BLaER1 treated with 17β-estradiol and CSF1 and Interleukin-3, amounts not matched to agents 10 nM and 100 nM (cell line): ENCODE results near the gene TMEM184A.
A peak's percentile ranks its signal among the peaks of the same experiment; 100 is the strongest.

Source experiments
- H3K27ac ChIP-seq, 11 experiments: shearing (Covaris generic); formaldehyde crosslinking; 2 replicates each; pipeline ENCODE4 v1.8.1; 2022
- H3K27me3 ChIP-seq, 11 experiments: shearing (Covaris generic); formaldehyde crosslinking; 2 replicates each; pipeline ENCODE4 v1.8.1; 2022
- H3K36me3 ChIP-seq, 11 experiments: shearing (Covaris generic); formaldehyde crosslinking; 2 replicates each; pipeline ENCODE4 v1.8.1; 2022
- H3K4me1 ChIP-seq, 10 experiments: shearing (Covaris generic); formaldehyde crosslinking; 2 replicates each; pipeline ENCODE4 v1.8.1; 2022
- H3K4me2 ChIP-seq, 11 experiments: shearing (Covaris generic); formaldehyde crosslinking; 2 replicates each; pipeline ENCODE4 v1.8.1; 2022
- H3K4me3 ChIP-seq, 10 experiments: shearing (Covaris generic); formaldehyde crosslinking; 2 replicates each; pipeline ENCODE4 v1.8.1; 2022
- H3K9ac ChIP-seq, 11 experiments: shearing (Covaris generic); formaldehyde crosslinking; 2 replicates each; pipeline ENCODE4 v1.8.1; 2022
- H3K9me3 ChIP-seq, 11 experiments: shearing (Covaris generic); formaldehyde crosslinking; replicated peaks in 1 of 11; 2 replicates each; pipeline ENCODE4 v1.8.1; 2022
- H4K20me1 ChIP-seq, 11 experiments: shearing (Covaris generic); formaldehyde crosslinking; 2 replicates each; pipeline ENCODE4 v1.8.1; 2022
- Cebpa-rat ChIP-seq, 11 experiments: shearing (Covaris generic); IDR thresholded peaks; 2 replicates each; pipeline ENCODE4 v1.8.1; 2022

Gene TMEM184A

DNA sequence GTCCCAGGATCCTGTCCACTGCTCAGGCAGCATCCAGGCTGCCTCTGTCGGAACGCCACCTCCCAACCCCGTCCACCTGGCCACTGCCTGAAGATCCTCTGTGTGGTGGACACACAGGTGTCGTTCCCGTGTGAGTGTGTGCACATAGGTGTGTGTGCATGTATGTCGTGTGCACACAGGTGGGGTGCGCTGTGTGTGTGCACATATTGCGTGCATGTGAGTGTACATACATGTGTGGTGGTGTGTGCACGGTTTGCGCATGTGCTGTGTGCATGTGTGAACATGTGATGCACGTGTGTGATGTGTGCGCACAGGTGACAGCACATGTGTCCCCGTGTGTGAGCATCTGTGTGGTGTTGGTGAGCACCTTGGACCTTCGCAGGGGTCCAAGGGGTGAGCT is 7.1 kb downstream of the TMEM184A start:
- H4K20me1 ChIP-seq = peaks cover 4 to 42% (median 14%) of the 10 kb centered on the region in 11 experiments; a peak in 20 of 22 replicates
- H3K27ac ChIP-seq = no peak overlapping the region
- H3K9ac ChIP-seq = no peak overlapping the region; a peak in 1 of 22 replicates
- TF ChIP-seq Cebpa-rat (IDR thresholded peaks at IDR 0.05) = no peak
- no peaks in the 10 kb centered on the region for H3K9me3 ChIP-seq
- peaks cover 27 to 65% (median 50%) of the 10 kb centered on the region in 10 experiments for H3K4me1 ChIP-seq
- H3K4me2 ChIP-seq = peak overlapping the region in 1 of 11 experiments; percentile 78; a peak in 1 of 22 replicates
- H3K27me3 ChIP-seq = no peaks in the 10 kb centered on the region
- no peak overlapping the region for H3K4me3 ChIP-seq
- H3K36me3 ChIP-seq = peaks cover 0 to 7% (median 3%) of the 10 kb centered on the region in 11 experiments; a peak in 5 of 22 replicates

- no peak overlapping the region for H3K27ac ChIP-seq
- H3K9me3 ChIP-seq = no peaks in the 10 kb centered on the region
- H3K4me2 ChIP-seq = peak overlapping the region in 8 of 11 experiments; percentile 11 to 86 (median 74); a peak in 12 of 22 replicates
- H3K4me1 ChIP-seq = peaks cover 28 to 65% (median 55%) of the 10 kb centered on the region in 10 experiments
- TF ChIP-seq Cebpa-rat (IDR thresholded peaks at IDR 0.05) = no peak
- H3K27me3 ChIP-seq = no peaks in the 10 kb centered on the region
- peaks cover 0 to 9% (median 7%) of the 10 kb centered on the region in 11 experiments; a peak in 5 of 22 replicates for H3K36me3 ChIP-seq
- H3K4me3 ChIP-seq = no peak overlapping the region
- peaks cover 4 to 48% (median 20%) of the 10 kb centered on the region in 11 experiments; a peak in 20 of 22 replicates for H4K20me1 ChIP-seq
- peak overlapping the region in 1 of 11 experiments; percentile 25; a peak in 2 of 22 replicates for H3K9ac ChIP-seq
These were observed 7.6 kb downstream of the TMEM184A start for GRCh38 chr7:1548438-1548831.

DNA sequence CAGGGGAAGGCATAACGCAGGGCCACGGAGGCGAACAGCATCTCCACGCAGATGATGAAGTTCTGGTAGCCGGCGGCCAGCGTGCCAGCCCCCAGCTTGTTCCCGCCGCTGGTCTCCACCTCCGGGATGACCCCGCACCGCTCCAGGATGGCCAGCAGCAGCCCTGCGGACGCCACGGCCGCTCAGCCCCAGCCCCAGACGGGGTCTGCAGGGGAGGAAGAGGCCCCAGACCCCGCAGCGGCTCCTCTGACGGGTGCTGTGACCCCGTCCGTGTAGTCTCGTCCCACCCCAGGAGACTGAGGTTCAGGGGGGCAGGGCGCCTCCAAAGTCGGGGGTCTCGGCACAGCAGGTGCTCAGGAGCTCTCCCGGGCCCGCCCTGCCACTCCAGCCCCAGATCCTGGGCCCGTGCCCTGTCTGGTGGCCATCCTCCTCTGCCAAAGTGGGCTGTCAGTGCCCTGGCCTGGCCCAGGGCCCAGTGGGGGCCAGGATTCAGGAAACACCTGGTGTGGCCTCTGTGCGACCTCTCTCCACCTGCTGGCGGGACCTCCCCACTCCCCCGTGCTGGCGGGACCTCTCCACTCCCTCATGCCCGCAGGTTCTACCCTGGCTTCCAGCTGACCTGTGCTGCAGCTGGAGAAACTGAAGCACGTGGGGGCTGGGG is 8.1 kb downstream of the TMEM184A start:
- no peaks in the 10 kb centered on the region for H3K27me3 ChIP-seq
- H3K9ac ChIP-seq = peak overlapping the region in 3 of 11 experiments; percentile 25 to 50 (median 41); a peak in 5 of 22 replicates
- H3K4me1 ChIP-seq = peaks cover 28 to 69% (median 60%) of the 10 kb centered on the region in 10 experiments
- H3K27ac ChIP-seq = no peak overlapping the region
- H3K4me2 ChIP-seq = peak overlapping the region in 8 of 11 experiments; percentile 11 to 86 (median 74); a peak in 13 of 22 replicates
- H3K4me3 ChIP-seq = no peak overlapping the region
- H3K36me3 ChIP-seq = peaks cover 0 to 13% (median 9%) of the 10 kb centered on the region in 11 experiments; a peak in 9 of 22 replicates
- TF ChIP-seq Cebpa-rat (IDR thresholded peaks at IDR 0.05) = no peak
- peaks cover 9 to 53% (median 25%) of the 10 kb centered on the region in 11 experiments; a peak in 20 of 22 replicates for H4K20me1 ChIP-seq
- H3K9me3 ChIP-seq = no peaks in the 10 kb centered on the region

GRCh38 chr7:1546909-1547776 is 8.9 kb downstream of the TMEM184A start:
- no peak overlapping the region for H3K4me3 ChIP-seq
- no peaks in the 10 kb centered on the region for H3K9me3 ChIP-seq
- H3K4me1 ChIP-seq = peaks cover 28 to 71% (median 66%) of the 10 kb centered on the region in 10 experiments
- H4K20me1 ChIP-seq = peaks cover 17 to 60% (median 32%) of the 10 kb centered on the region in 11 experiments; a peak in 21 of 22 replicates
- no peaks in the 10 kb centered on the region for H3K27me3 ChIP-seq
- no peak for TF ChIP-seq Cebpa-rat (IDR thresholded peaks at IDR 0.05)
- H3K9ac ChIP-seq = peak overlapping the region in 5 of 11 experiments; percentile 20 to 55 (median 45); a peak in 5 of 22 replicates
- H3K27ac ChIP-seq = 0 out of 22 replicates have a peak overlapping the region, but pooled peaks of 1 of the 11 experiments have one; percentile 28
- peak overlapping the region in 9 of 11 experiments; percentile 42 to 86 (median 74); a peak in 17 of 22 replicates for H3K4me2 ChIP-seq
- peaks cover 6 to 20% (median 17%) of the 10 kb centered on the region in 11 experiments; a peak in 17 of 22 replicates for H3K36me3 ChIP-seq

DNA sequence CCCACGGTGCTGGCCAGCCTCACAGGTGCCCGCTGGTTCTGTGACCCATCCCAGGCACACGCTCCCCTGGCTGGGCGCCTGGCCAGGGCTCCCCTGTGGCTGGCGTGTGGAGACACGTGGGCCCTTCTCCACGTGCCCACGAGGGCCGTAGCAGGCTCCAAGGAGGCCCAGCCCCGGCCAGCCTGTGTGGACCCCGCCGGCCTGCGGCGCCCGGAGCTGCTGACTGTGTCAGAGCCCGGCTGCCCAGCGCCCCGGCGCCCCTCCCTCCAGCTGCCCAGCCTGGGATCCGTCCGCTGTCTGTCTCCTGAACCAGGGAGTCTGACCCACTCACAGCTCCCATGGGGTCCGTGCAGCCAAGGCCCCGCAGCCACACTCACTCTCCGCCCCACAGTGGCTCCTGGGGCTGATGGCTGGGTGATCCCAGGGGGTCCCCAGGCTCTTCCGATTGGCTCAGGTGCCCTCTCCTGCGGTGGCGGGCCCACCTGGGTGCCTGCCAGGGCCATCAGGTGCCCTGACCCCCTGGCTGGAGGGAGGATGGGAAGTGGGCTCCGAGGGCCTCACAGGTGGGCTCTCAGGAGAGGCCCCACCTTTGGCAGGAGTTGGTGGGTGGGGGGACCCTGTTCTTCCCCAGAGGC is 9.6 kb downstream of the TMEM184A start:
- Histone ChIP-seq H3K9ac (peak overlapping the region in 6 of 11 experiments; percentile 20 to 55 (median 48); a peak in 8 of 22 replicates), H3K4me2 (peak overlapping the region; percentile 42 to 86 (median 74)), H3K36me3 (peaks cover 8 to 27% (median 24%) of the 10 kb centered on the region in 11 experiments; a peak in 20 of 22 replicates), H3K4me3 (no peak overlapping the region), H3K9me3 (no peaks in the 10 kb centered on the region), H3K27ac (peak overlapping the region in 4 of 11 experiments; percentile 25 to 34 (median 29); a peak in 3 of 22 replicates), H3K27me3 (no peaks in the 10 kb centered on the region), H4K20me1 (peaks cover 23 to 68% (median 40%) of the 10 kb centered on the region in 11 experiments), H3K4me1 (peaks cover 28 to 74% (median 69%) of the 10 kb centered on the region in 10 experiments)
- TF ChIP-seq Cebpa-rat (IDR thresholded peaks at IDR 0.05) = no peak

DNA sequence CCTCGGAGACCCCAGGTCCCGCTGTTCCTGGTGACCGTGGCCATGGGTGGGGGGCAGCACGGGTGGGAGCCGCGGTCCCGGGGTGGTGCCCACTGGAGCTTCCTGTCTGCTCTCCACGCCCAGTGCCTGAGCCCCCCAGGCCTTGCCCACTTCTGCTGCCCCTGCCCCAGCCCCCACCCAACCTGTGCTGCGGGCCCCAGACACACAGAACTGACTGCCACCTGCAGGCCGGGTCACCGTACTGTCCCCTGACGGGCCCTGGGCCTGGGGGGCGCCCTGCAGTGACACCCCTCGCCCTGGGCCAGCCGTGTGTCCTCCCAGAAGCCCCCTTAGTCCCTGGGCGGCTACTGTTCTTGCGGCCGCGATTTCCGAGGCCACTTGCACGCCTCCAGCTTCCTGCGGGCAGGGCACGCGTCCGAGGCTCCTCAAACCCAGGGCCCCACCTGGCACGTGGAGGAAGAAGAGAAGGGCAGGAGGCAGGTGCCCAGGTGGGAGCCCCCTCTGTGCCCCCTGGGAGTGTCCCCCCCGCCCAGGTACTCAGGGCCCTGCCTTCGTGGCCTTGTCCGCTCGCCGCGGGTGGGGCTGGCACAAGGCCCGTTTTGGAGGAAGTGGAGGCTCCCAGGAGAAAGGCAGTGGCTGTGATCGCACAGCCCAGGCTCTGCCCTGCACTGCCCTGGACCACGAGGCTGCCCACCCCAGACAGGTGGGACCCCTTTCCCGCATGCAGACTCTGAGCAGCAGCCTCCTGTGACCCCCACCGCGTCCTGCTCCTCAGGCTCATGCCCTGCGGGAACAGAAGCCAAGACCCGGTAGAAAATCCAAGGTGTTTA is 10.4 kb downstream of the TMEM184A start:
- H3K27ac ChIP-seq = peak overlapping the region in 5 of 11 experiments; percentile 16 to 34 (median 30); a peak in 4 of 22 replicates
- H3K27me3 ChIP-seq = no peaks in the 10 kb centered on the region
- no peak overlapping the region for H3K4me3 ChIP-seq
- H3K4me2 ChIP-seq = peak overlapping the region; percentile 42 to 86 (median 74)
- peaks cover 15 to 35% (median 32%) of the 10 kb centered on the region in 11 experiments; a peak in 21 of 22 replicates for H3K36me3 ChIP-seq
- H3K9me3 ChIP-seq = no peaks in the 10 kb centered on the region
- peaks cover 28 to 82% (median 77%) of the 10 kb centered on the region in 10 experiments for H3K4me1 ChIP-seq
- no peak for TF ChIP-seq Cebpa-rat (IDR thresholded peaks at IDR 0.05)
- peaks cover 31 to 76% (median 48%) of the 10 kb centered on the region in 11 experiments for H4K20me1 ChIP-seq
- H3K9ac ChIP-seq = peak overlapping the region in 7 of 11 experiments; percentile 20 to 55 (median 39); a peak in 8 of 22 replicates

GRCh38 chr7:1544896-1545416 is 11.0 kb downstream of the TMEM184A start:
- Histone ChIP-seq H3K9ac (peak overlapping the region in 7 of 11 experiments; percentile 10 to 54 (median 39); a peak in 11 of 22 replicates), H4K20me1 (peaks cover 36 to 81% (median 53%) of the 10 kb centered on the region in 11 experiments), H3K4me1 (peaks cover 28 to 86% (median 81%) of the 10 kb centered on the region in 10 experiments), H3K4me3 (no peak overlapping the region), H3K27ac (peak overlapping the region in 4 of 11 experiments; percentile 1 to 32 (median 16); a peak in 2 of 22 replicates), H3K27me3 (no peaks in the 10 kb centered on the region), H3K9me3 (no peaks in the 10 kb centered on the region), H3K36me3 (peaks cover 20 to 40% (median 37%) of the 10 kb centered on the region in 11 experiments), H3K4me2 (peak overlapping the region; percentile 35 to 86 (median 74); a peak in 21 of 22 replicates)
- TF ChIP-seq Cebpa-rat (IDR thresholded peaks at IDR 0.05) = no peak
